H1 (cell line): ENCODE results near the gene S100A12. TPM values are rescaled to one million over a fixed set of nuclear protein-coding genes. Genes with fewer than 3 reads are reported as not detected.

Source experiments
- CTCF ChIA-PET: fragments of 300-600 bp; sonication (Branson Sonifier 250); formaldehyde crosslinking; loops from one replicate; lab custom pipeline; 2021; ENCODE audit not compliant: partially characterized antibody; lab: Charles Lee
- POLR2A ChIA-PET: fragments of 300-600 bp; sonication (Branson Sonifier 250); formaldehyde crosslinking; loops from one replicate; lab custom pipeline; 2021; ENCODE audit warnings: inconsistent platforms; ENCODE audit not compliant: partially characterized antibody; lab: Charles Lee
- DNase-seq, 2 experiments: peaks; one replicate each; pipeline versions ENCODE4 v3.0.0 to v3.0.0-alpha.2; 2010 to 2022; ENCODE audit warnings: low spot score in 2 of 2, low read depth in 1 of 2, mixed read lengths in 1 of 2
- FAIRE-seq: peaks from 2 replicates; lab custom pipeline; 2011; peaks lifted over from hg19 to GRCh38; lab: Jason Lieb, UNC
- H2AFZ ChIP-seq: 2 replicates; pipeline ENCODE4 v1.8.1; 2012; ENCODE audit warnings: low read length, inconsistent platforms
- H2AK5ac ChIP-seq: 2 replicates; pipeline ENCODE4 v1.6.1; 2013; ENCODE audit warnings: low read depth, low read length
- H2BK120ac ChIP-seq: replicated peaks from 2 replicates; pipeline ENCODE3; 2013; ENCODE audit warnings: low read depth, low read length, inconsistent platforms
- H2BK12ac ChIP-seq: 2 replicates; pipeline ENCODE4 v1.6.1; 2013; ENCODE audit warnings: low read depth, low read length
- H2BK15ac ChIP-seq: 2 replicates; pipeline ENCODE4 v1.6.1; 2013; ENCODE audit warnings: low read length
- H2BK20ac ChIP-seq: 2 replicates; pipeline ENCODE4 v1.6.1; 2013; ENCODE audit warnings: low read length
- H2BK5ac ChIP-seq: 2 replicates; pipeline ENCODE4 v1.6.1; 2013; ENCODE audit warnings: low read depth, low read length
- H3K14ac ChIP-seq: 2 replicates; pipeline ENCODE4 v1.6.1; 2013; ENCODE audit warnings: inconsistent platforms; ENCODE audit not compliant: insufficient read length
- H3K18ac ChIP-seq: 2 replicates; pipeline ENCODE4 v1.6.1; 2013; ENCODE audit warnings: low read length; ENCODE audit errors: extremely low read depth
- H3K23ac ChIP-seq: 2 replicates; pipeline ENCODE4 v1.6.1; 2013; ENCODE audit warnings: inconsistent platforms; ENCODE audit not compliant: insufficient read length
- H3K23me2 ChIP-seq: 2 replicates; pipeline ENCODE4 v1.6.1; 2013; ENCODE audit warnings: low read depth, low read length
- H3K27ac ChIP-seq: 2 replicates; pipeline ENCODE4 v1.6.1; 2011; ENCODE audit warnings: low read depth, low read length, inconsistent platforms
- H3K27me3 ChIP-seq, 4 experiments: replicated peaks in 1 of 4; 1 replicate in 1 of 4; 2 replicates in 3 of 4; pipeline versions ENCODE4 v1.6.1 to v1.8.1; 2011 to 2013; ENCODE audit warnings: low read length in 3 of 4, mild to moderate bottlenecking in 3 of 4, inconsistent platforms in 2 of 4, mixed read lengths in 2 of 4, moderate library complexity in 1 of 4; ENCODE audit not compliant: control insufficient read depth in 3 of 4, insufficient read depth in 3 of 4; ENCODE audit errors: extremely low read depth in 1 of 4
- H3K36me3 ChIP-seq, 4 experiments: 2 replicates each; pipeline versions ENCODE4 v1.6.1 to v1.8.1; 2011 to 2013; ENCODE audit warnings: mild to moderate bottlenecking in 4 of 4, low read length in 3 of 4, moderate library complexity in 2 of 4, control low read depth in 1 of 4, inconsistent platforms in 1 of 4; ENCODE audit not compliant: insufficient read depth in 4 of 4, control insufficient read depth in 2 of 4
- H3K4ac ChIP-seq: replicated peaks from 2 replicates; pipeline ENCODE3; 2013; ENCODE audit warnings: low read length, low read depth, mixed read lengths, inconsistent platforms; ENCODE audit not compliant: insufficient read length
- H3K4me1 ChIP-seq, 4 experiments: replicated peaks in 1 of 4; 1 replicate in 1 of 4; 2 replicates in 3 of 4; pipeline versions ENCODE4 v1.6.1 to v1.8.1; 2011 to 2013; ENCODE audit warnings: low read length in 3 of 4, inconsistent platforms in 2 of 4, mixed read lengths in 1 of 4; ENCODE audit not compliant: insufficient read depth in 4 of 4, control insufficient read depth in 3 of 4
- H3K4me2 ChIP-seq, 2 experiments: 2 replicates each; pipeline versions ENCODE4 v1.6.1 to v1.8.1; 2011 to 2013; ENCODE audit warnings: low read depth in 2 of 2, low read length in 2 of 2, control low read depth in 1 of 2, inconsistent platforms in 1 of 2, mild to moderate bottlenecking in 1 of 2; ENCODE audit not compliant: insufficient read depth in 1 of 2
- H3K4me3 ChIP-seq, 4 experiments: fragments of 200-600, 300-600 bp in 1 of 4; sonication (generic), shearing (Covaris generic), sonication (Bioruptor Twin) in 1 of 4; 2 replicates each; pipeline versions ENCODE4 v1.5.1 to v1.8.1; 2011 to 2016; ENCODE audit warnings: low read length in 4 of 4, low read depth in 3 of 4, control low read depth in 2 of 4, inconsistent platforms in 2 of 4, mild to moderate bottlenecking in 2 of 4, mixed read lengths in 1 of 4, moderate library complexity in 1 of 4; ENCODE audit not compliant: insufficient read depth in 2 of 4; ENCODE audit errors: extremely low read depth in 1 of 4
- H3K56ac ChIP-seq: replicated peaks from 2 replicates; pipeline ENCODE3; 2013; ENCODE audit warnings: low read depth, mild to moderate bottlenecking, mixed read lengths, low read length, inconsistent platforms; ENCODE audit not compliant: insufficient read length
- H3K79me1 ChIP-seq: 2 replicates; pipeline ENCODE4 v1.6.1; 2013; ENCODE audit warnings: low read depth, low read length, control low read depth
- H3K79me2 ChIP-seq, 2 experiments: 2 replicates each; pipeline versions ENCODE4 v1.6.1 to v1.8.1; 2012 to 2013; ENCODE audit warnings: low read length in 2 of 2, mild to moderate bottlenecking in 2 of 2, inconsistent platforms in 1 of 2; ENCODE audit not compliant: insufficient read depth in 2 of 2, control insufficient read depth in 1 of 2
- H3K9ac ChIP-seq, 4 experiments: replicated peaks in 1 of 4; 1 replicate in 1 of 4; 2 replicates in 3 of 4; pipeline versions ENCODE4 v1.6.1 to v1.8.1; 2011 to 2013; ENCODE audit warnings: low read depth in 3 of 4, low read length in 3 of 4, control low read depth in 2 of 4, mild to moderate bottlenecking in 2 of 4, moderate library complexity in 2 of 4, inconsistent platforms in 1 of 4; ENCODE audit errors: extremely low read depth in 1 of 4
- H3K9me3 ChIP-seq, 2 experiments: 2 replicates each; pipeline versions ENCODE4 v1.6.1 to v1.8.1; 2012 to 2013; ENCODE audit warnings: mild to moderate bottlenecking in 2 of 2, moderate library complexity in 2 of 2, control low read depth in 1 of 2, inconsistent platforms in 1 of 2, low read depth in 1 of 2, low read length in 1 of 2, mixed read lengths in 1 of 2; ENCODE audit not compliant: insufficient read depth in 2 of 2
- H4K20me1 ChIP-seq, 2 experiments: replicated peaks in 1 of 2; 2 replicates each; pipeline versions ENCODE3 to v1.8.1; 2011 to 2013; ENCODE audit warnings: inconsistent platforms in 2 of 2, low read length in 2 of 2, mild to moderate bottlenecking in 1 of 2; ENCODE audit not compliant: insufficient read depth in 2 of 2, control insufficient read depth in 1 of 2
- H4K5ac ChIP-seq: 2 replicates; pipeline ENCODE4 v1.6.1; 2013; ENCODE audit warnings: low read length, low read depth, mixed read lengths, inconsistent platforms; ENCODE audit not compliant: insufficient read length
- H4K8ac ChIP-seq: 2 replicates; pipeline ENCODE4 v1.8.0; 2013; ENCODE audit warnings: mild to moderate bottlenecking, moderate library complexity, low read length, inconsistent platforms; ENCODE audit not compliant: insufficient read depth; ENCODE audit errors: extremely low read depth
- H4K91ac ChIP-seq: replicated peaks from 2 replicates; pipeline ENCODE3; 2013; ENCODE audit warnings: low read length, mixed read lengths, inconsistent platforms; ENCODE audit not compliant: insufficient read length
- ASH2L ChIP-seq: fragments of 200-600, 300-600 bp; sonication (generic); IDR thresholded peaks from one replicate; pipeline ENCODE4 v1.7.1; 2017; ENCODE audit warnings: low read length
- ATF3 ChIP-seq: IDR thresholded peaks from 2 replicates; pipeline ENCODE4 v1.6.1; 2011; ENCODE audit warnings: low read depth, mild to moderate bottlenecking, low read length; ENCODE audit not compliant: insufficient read depth
- CHD2 ChIP-seq: IDR thresholded peaks from 2 replicates; pipeline ENCODE4 v1.6.1; 2012; ENCODE audit warnings: low read length, improper control_type of control experiment
- CTBP2 ChIP-seq: IDR thresholded peaks from 2 replicates; pipeline ENCODE4 v1.7.0; 2011; ENCODE audit warnings: borderline replicate concordance, mild to moderate bottlenecking, moderate library complexity, mixed read lengths, low read length; ENCODE audit not compliant: insufficient read depth, insufficient read length
- KDM5A ChIP-seq: fragments of 200-600 bp; IDR thresholded peaks from 2 replicates; pipeline ENCODE4 v1.7.1; 2012; ENCODE audit warnings: mild to moderate bottlenecking, low read length, inconsistent platforms, mixed read lengths
- NANOG ChIP-seq: IDR thresholded peaks from 2 replicates; pipeline ENCODE4 v1.6.1; 2011; ENCODE audit warnings: low read length, low read depth, mild to moderate bottlenecking, inconsistent platforms; ENCODE audit not compliant: insufficient read depth, poor library complexity, severe bottlenecking
- PHF8 ChIP-seq: fragments of 200-600 bp; sonication (generic); conservative IDR thresholded peaks from 2 replicates; pipeline ENCODE4 v1.7.1; 2012; ENCODE audit warnings: low read depth, mild to moderate bottlenecking, inconsistent platforms, low read length, moderate library complexity
- TAF7 ChIP-seq: optimal IDR thresholded peaks from 2 replicates; pipeline ENCODE3; 2011; ENCODE audit warnings: low read depth, mild to moderate bottlenecking, inconsistent platforms, low read length, moderate library complexity, borderline replicate concordance
- YY1 ChIP-seq: IDR thresholded peaks from 2 replicates; pipeline ENCODE4 v1.6.1; 2011; ENCODE audit warnings: low read depth, mild to moderate bottlenecking, low read length
- WGBS, 2 experiments: shearing (Covaris generic) in 1 of 2; methylation state at CpG; one replicate each; pipeline versions ENCODE4 v1.1.6 to v1.1.7; 2013 to 2015; ENCODE audit warnings: low lambda C conversion rate in 2 of 2, mixed read lengths in 2 of 2, inconsistent platforms in 1 of 2, low coverage in 1 of 2, missing lambda C conversion rate in 1 of 2; ENCODE audit not compliant: insufficient replicate concordance in 2 of 2, insufficient coverage in 1 of 2, insufficient read length in 1 of 2; ENCODE audit errors: extremely low coverage in 1 of 2, missing lambda C conversion rate in 1 of 2; 5-methylcytosine and 5-hydroxymethylcytosine counted together
- polyA plus RNA-seq, 7 experiments: library from polyadenylated mRNA; depleted of rRNA in 3 of 7; stranded (reverse) in 5 of 7; unstranded in 2 of 7; fragments of >200 nt in 5 of 7; fragments of 200-250 nt in 2 of 7; gene quantifications; 1 replicate in 5 of 7; 2 replicates in 1 of 7; 4 replicates in 1 of 7; pipeline versions ENCODE4 v1.2.1 to v1.2.3, GENCODE V29; 2011 to 2013; ENCODE audit warnings: missing spikeins in 2 of 7, mixed read lengths in 2 of 7
- total RNA-seq: library from RNA; stranded (reverse); fragmentation: NEBNext Ultra II Directional; extraction: Animal tissue kit (Norgen Biotek cat#: 25700); gene quantifications from 2 replicates; pipeline ENCODE4 v1.2.1, GENCODE V29; 2021

Gene S100A12
- total and polyA plus RNA-seq, 2 of the 8 experiments (the other 6 are each of a cell fraction or from before 2014, with no cell fraction given) = not detected

GRCh38 chr1:153390938-153391710, 15.7 kb upstream of the S100A12 start, which contains the start of gene S100A8:
Gene S100A8, minus strand, starts transcription at chr1:153391073. Its CDS starts 538 bp downstream, at chr1:153390535.
- no peak within 1 kb of the TSS for H3K23ac ChIP-seq
- H4K91ac ChIP-seq = no peak within 1 kb of the TSS
- no peaks in the 10 kb centered on the region for H3K36me3 ChIP-seq
- no peaks in the 10 kb centered on the region for H4K20me1 ChIP-seq
- no peak within 1 kb of the TSS for H2BK120ac ChIP-seq
- H2AK5ac ChIP-seq = no peak within 1 kb of the TSS
- ChIA-PET POLR2A (interaction anchor here (1.2 kb wide), 1 partner anchor 23 kb away, joined by 3 read pairs; no protein-coding TSS in a partner anchor), CTCF (interaction anchor here (1.0 to 2.7 kb wide), 5 partner anchors 9 to 104 kb away, joined by 3 to 10 read pairs (median 7); no protein-coding TSS in a partner anchor)
- H3K4me2 ChIP-seq = no peak within 1 kb of the TSS
- 85% methylated on average over 7 of the region's 7 CpGs; no CpG with 5 or more reads in 1 of the 2 experiments for WGBS, 2 experiments
- H3K18ac ChIP-seq = no peak within 1 kb of the TSS
- H3K79me2 ChIP-seq = no peaks in the 10 kb centered on the region
- no peak within 1 kb of the TSS for H2BK12ac ChIP-seq
- H2AFZ ChIP-seq = no peak within 1 kb of the TSS
- no peak within 1 kb of the TSS for H2BK20ac ChIP-seq
- H3K79me1 ChIP-seq = no peaks in the 10 kb centered on the region
- FAIRE-seq (no peak), DNase-seq (no peak)
- H3K9me3 ChIP-seq = no peaks in the 10 kb centered on the region
- no peak within 1 kb of the TSS for H2BK5ac ChIP-seq
- no peaks in the 10 kb centered on the region for H3K4me1 ChIP-seq
- H3K23me2 ChIP-seq = no peaks in the 10 kb centered on the region
- no peak within 1 kb of the TSS for H3K27ac ChIP-seq
- no peak within 1 kb of the TSS for H3K4me3 ChIP-seq
- H4K8ac ChIP-seq = no peak within 1 kb of the TSS
- no peak within 1 kb of the TSS for H3K9ac ChIP-seq
- no peak within 1 kb of the TSS for H2BK15ac ChIP-seq
- H3K4ac ChIP-seq = no peak within 1 kb of the TSS
- no peak within 1 kb of the TSS for H4K5ac ChIP-seq
- no peak within 1 kb of the TSS for H3K14ac ChIP-seq
- H3K27me3 ChIP-seq = peaks cover 0 to 2% (median 0%) of the 10 kb centered on the region in 4 experiments; a peak in 1 of 7 replicates
- H3K56ac ChIP-seq = no peak within 1 kb of the TSS
- TF ChIP-seq CHD2 (no peak), ASH2L (no peak), ATF3 (no peak), CTBP2 (no peak), KDM5A (no peak), YY1 (no peak), PHF8 (no peak), NANOG (no peak), TAF7 (no peak)
